GM19099 (cell line): ENCODE results near the gene RNU6-9.

Source experiments
- POLR2A ChIP-seq: IDR thresholded peaks from 3 replicates; pipeline ENCODE4 v1.6.1; 2011; ENCODE audit warnings: low read depth; ENCODE audit not compliant: insufficient read length; ENCODE audit errors: extremely low read depth

RNU6-9 gene

GRCh38 chr19:919199-920050 lies 26.1 kb downstream of the RNU6-9 start:
- no peak for TF ChIP-seq POLR2A

- TF ChIP-seq POLR2A: peak; percentile 30
Measured at GRCh38 chr19:920051-920864, 27.0 kb downstream of the RNU6-9 start.

GRCh38 chr19:924553-925086 lies 31.3 kb downstream of the RNU6-9 start:
- peak; percentile 40 for TF ChIP-seq POLR2A

GRCh38 chr19:925087-925525 lies 31.8 kb downstream of the RNU6-9 start:
- TF ChIP-seq POLR2A: peak; percentile 13

GRCh38 chr19:925526-926322 lies 32.4 kb downstream of the RNU6-9 start, which contains the start of gene ARID3A:
Gene ARID3A, plus strand, starts transcription at chr19:926035. Its CDS starts 3,494 bp downstream, at chr19:929529.
- peak; percentile 78 for TF ChIP-seq POLR2A

GRCh38 chr19:926323-926588 lies 33.0 kb downstream of the RNU6-9 start:
- TF ChIP-seq POLR2A: no peak

- peak; percentile 74 for TF ChIP-seq POLR2A
Measured at GRCh38 chr19:926589-927350, 33.5 kb downstream of the RNU6-9 start.

GRCh38 chr19:927351-927779 lies 34.1 kb downstream of the RNU6-9 start:
- TF ChIP-seq POLR2A: no peak

GRCh38 chr19:927780-928401 lies 34.6 kb downstream of the RNU6-9 start:
- TF ChIP-seq POLR2A: no peak

GRCh38 chr19:928471-929202 lies 35.4 kb downstream of the RNU6-9 start:
- TF ChIP-seq POLR2A: no peak

GRCh38 chr19:929203-929890 lies 36.1 kb downstream of the RNU6-9 start:
- no peak for TF ChIP-seq POLR2A

- TF ChIP-seq POLR2A: no peak
Measured at GRCh38 chr19:929891-930258, 36.6 kb downstream of the RNU6-9 start.
